HG03066 (cell line): Measurements from ENCODE around the gene KIF26B.
"Not testable (repeated sequence)": the region's sequence is repeated elsewhere in the genome, so short reads cannot be mapped to it uniquely, and the experiment has no call there.

ENCODE experiments used
- ATAC-seq: cut with Tn5 transposase; IDR thresholded peaks from one replicate; pipeline ENCODE4 v1.9.1; 2021; ENCODE audit warnings: low read depth; ENCODE audit not compliant: unreplicated experiment

The KIF26B gene

GRCh38 chr1:245154429-245155271 is at the start of gene KIF26B:
Gene KIF26B, plus strand, starts transcription at chr1:245154985. Its CDS starts 440 bp downstream, at chr1:245155425.
- no peak for ATAC-seq

GRCh38 chr1:245105042-245105441 is 49.7 kb upstream of the KIF26B start:
- ATAC-seq, result no peak

DNA sequence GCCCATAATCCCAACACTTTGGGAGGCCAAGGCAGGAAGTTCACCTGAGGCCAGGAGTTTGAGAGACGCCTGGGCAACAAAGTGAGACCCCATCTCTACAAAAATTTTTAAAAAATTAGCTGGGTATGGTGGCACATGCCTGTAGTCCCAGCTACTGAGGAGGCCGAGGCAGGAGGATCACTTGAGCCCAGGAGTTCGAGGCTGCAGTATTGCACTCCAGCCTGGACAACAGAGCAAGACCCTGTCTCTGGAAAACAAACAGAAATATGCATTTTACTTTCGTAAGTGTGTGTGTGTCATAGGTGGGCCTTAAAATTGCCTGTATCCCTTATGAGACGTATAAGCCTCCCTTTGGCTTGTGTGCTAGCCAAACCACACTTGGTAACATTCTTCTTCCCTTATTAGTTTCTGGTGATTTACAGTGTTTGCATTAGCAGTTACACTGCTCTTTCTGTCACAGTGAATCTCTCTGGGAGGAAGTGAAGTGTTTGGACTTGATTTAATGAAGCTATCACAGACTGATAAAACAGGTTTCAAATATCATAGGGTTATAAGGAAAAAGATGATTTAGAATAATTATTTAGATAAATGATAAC is 48.9 kb upstream of the KIF26B start:
- ATAC-seq, result no peak

DNA sequence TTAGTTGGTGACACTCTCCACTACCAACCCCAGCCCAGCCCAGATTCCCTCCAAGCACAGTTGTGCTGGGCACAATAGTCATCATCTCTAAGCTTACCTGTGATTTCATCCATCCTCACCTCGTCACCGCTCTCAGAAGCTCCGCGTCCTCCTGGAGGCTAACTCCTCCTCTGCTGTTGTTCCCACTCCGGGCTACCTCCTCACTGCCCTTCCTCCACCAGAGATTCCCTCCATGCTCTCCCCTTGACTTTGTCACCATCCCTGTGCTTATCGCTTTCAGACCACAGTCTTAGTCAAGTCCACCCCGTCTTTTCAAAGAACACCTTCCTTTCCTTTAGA is 47.0 kb upstream of the KIF26B start:
- no peak for ATAC-seq

DNA sequence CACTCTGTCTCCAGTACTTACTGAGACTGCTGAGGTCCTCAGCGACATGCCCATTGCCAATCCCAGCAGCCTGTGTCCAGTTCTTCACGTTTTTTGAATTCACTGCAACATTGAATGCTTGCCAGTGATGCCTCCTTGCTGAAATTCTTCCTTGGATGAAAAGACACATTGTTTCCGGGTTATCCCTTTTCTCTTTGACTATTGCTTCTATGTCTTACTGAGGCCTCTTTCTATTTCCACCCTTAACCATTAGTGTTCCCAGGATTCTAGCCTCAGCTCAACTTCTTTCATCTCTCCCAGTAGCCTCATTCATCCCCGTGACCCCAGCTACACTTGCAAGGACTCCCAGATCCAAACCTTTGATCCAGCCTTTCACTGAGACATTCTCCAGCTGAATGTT is 46.5 kb upstream of the KIF26B start:
- no peak for ATAC-seq

DNA sequence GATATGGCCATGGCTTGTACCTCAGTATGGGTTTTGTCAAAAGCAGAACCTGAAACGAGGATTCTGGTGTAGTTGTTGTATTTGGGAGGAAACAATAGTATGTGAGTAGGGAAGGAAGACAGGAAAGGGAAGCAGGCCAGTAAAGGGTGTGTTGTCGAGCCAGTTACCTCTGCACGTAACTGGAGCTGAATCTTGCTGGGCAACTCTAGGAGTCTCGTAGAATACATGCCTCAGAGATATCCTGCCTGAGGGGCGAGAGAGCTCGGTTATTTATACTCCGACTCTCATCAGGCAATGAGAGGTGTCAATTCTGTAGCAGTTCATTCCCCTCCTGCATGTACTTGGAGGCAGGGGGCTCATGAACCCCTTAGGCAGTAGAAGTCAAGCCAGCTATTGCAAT is 45.9 kb upstream of the KIF26B start:
- ATAC-seq, result no peak

GRCh38 chr1:245110406-245110805 is 44.4 kb upstream of the KIF26B start:
- no peak for ATAC-seq

- no peak for ATAC-seq
Observed at GRCh38 chr1:245111073-245111472, 43.7 kb upstream of the KIF26B start.

DNA sequence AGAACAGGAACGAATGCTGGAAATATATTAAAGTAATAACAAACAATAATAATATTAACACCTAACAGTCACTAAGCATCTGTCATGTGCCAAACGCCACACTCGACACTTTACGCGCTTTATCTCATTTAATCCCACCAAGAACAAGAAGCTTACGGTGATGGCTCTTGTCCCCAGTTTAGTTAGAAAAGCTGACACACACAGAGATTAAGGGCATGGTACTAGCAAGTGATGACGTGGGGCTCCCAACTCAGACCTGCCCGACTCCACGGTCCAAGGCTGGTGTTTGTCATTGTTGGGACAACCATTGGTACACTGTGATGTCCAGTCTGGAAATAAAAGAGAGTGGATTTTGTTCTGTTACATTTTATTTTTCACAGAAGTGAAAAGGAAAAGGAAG is 41.1 kb upstream of the KIF26B start:
- no peak for ATAC-seq

DNA sequence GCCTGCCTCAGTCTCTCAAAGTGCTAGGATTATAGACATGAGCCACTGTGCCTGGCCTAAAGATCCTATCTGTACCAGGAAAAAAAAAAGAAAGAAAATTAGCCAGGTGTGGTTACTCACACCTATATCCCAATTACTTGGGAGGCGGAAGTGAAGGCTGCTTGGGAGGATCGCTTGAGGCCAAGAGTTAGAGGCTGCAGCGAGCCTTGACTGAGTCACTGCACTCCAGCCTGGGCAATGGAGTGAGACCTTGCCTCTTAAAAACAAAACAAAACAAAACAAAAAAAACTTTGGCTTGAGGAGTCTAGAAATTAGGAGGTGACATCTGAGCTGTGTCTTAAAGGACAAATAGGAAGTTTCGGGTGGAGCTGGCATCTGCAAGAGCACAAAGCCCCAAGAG is 38.7 kb upstream of the KIF26B start:
- no peak for ATAC-seq

GRCh38 chr1:245116751-245117150 is 38.0 kb upstream of the KIF26B start:
- no peak for ATAC-seq

GRCh38 chr1:245118066-245118465 is 36.7 kb upstream of the KIF26B start:
- ATAC-seq, result no peak

DNA sequence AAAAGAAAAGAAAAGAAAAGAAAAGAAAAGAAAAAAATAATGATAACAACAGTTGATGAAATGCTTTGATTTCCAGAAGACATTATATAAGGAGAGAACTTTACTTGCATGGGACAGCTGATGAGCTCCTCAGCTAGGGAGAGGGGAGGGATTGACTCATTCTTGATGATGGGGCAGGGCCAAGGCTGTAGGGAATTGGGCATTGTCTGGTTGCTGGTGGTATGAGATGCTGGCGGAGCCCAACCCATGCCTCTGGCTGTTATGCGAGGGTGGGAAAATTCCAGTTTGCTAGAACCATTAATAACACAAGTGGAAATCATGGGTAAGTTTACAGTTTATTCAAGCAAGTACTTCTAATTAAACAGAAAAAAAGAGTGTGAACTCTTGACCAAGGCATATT is 36.0 kb upstream of the KIF26B start:
- no peak for ATAC-seq

GRCh38 chr1:245121523-245121922 is 33.3 kb upstream of the KIF26B start:
- ATAC-seq, result no peak

DNA sequence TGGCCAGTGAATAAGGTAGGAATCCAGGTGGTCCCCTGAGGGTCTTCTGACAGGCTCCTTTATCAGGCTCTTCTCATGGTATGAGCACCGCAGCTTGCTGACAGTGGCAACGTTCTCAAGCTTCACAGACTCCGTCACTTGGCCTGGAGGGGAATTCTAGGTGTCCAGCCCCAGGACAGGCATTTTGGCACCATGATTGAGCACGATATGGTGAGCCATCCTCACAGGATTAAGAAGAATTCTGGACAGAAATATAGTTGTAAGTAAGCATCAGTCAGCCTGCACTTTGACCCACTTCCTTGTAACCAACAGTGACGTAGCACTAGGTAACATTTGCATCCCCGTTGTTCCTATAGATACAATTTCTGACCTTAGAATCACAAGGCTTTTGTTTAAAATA is 30.5 kb upstream of the KIF26B start:
- ATAC-seq, result no peak

GRCh38 chr1:245124644-245125043 is 30.1 kb upstream of the KIF26B start:
- ATAC-seq, result no peak

DNA sequence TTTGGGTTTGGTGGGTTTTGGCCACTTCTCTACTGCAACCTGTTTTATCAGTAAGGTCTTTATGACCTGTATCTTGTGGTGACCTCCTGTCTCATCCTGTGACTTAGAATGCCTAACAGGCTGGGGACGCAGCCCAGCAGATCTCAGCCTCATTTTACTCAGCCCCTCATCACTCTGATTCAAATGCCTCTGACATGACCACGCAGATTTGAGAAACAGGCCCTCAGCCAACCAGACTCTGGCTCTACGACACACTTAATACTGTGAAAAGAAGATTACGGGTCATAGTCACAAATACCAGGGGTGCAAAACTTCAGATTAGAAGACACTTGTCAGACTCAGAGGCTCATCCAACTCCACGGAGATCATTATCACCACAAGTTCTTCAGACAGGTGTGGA is 28.3 kb upstream of the KIF26B start:
- no peak for ATAC-seq

DNA sequence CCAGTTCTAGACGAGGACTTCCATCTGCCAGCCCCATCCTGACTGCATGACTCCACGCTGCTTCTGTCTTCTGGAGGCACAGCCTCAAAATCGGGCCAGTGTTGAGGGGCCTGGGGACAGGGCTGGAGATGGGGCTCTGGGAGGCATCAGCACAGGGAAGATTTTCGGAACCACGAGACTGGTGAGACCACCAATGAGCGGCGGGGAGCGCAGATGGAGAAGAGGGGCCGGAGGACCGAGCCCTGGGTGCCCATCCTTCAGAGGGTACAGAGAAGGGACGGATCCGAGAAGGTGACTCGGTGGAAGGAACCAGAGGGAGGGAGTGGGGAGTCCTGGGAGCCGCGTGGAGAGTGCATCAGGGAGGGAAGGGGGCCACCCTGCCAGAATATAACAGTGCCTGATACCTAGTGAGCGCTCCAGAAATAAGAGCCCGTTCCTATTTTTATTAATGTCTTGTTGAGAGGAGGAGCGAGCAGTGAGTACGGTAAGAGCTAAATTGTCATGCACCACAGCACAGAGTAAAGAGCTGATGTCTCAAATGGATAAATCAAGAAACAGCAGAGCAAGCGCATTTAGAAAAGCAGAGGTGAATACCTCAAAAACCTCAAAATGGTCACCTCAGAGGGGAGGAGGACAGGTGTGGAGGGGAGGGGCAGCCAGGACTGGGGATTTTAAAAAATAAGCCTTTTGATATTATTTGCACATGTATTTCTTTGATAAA is 26.2 kb upstream of the KIF26B start:
- ATAC-seq, result no peak

DNA sequence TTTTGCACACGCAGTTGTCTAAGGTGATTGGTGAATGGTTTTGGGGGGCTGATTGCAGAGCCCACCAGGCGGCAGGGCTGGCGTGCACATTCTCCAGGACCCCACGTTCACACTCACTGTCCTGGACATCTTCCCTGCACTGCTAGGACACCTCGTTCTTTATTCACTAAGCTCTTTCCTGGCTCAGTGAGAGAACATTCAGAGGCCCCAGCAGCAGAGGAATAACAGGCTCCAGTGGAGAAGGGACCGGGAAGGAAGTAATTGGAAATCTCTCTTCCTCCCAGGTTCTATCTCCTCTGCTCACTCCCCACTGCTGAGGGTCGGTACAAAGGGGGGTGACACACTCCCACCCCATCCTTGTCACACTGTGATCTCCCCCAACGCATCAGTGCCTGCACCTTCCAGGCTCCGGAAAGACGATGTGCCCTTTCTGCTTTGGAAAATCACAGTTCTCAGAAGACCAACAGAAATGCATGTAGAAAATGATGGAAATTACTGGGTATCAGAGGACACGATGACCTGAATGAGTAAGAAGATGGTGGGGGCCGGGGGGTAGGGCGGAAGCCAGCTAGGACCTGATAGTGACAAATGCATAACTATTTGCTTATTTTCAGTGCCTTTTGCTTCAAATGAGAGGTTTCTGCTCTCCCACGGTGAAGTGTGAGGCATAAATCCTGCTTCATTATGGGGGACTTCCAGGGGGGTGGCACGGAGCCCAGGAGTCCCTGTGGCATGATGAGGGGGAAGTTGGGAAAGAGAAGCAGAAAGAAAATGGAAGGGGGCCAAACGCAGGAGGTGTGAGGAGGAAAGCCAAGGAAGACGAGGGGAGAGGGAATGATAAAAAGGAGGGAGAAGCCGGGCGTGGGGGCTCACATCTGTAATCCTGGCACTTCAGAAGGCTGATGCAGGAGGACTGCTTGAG is 25.2 kb upstream of the KIF26B start:
- ATAC-seq, result no peak

DNA sequence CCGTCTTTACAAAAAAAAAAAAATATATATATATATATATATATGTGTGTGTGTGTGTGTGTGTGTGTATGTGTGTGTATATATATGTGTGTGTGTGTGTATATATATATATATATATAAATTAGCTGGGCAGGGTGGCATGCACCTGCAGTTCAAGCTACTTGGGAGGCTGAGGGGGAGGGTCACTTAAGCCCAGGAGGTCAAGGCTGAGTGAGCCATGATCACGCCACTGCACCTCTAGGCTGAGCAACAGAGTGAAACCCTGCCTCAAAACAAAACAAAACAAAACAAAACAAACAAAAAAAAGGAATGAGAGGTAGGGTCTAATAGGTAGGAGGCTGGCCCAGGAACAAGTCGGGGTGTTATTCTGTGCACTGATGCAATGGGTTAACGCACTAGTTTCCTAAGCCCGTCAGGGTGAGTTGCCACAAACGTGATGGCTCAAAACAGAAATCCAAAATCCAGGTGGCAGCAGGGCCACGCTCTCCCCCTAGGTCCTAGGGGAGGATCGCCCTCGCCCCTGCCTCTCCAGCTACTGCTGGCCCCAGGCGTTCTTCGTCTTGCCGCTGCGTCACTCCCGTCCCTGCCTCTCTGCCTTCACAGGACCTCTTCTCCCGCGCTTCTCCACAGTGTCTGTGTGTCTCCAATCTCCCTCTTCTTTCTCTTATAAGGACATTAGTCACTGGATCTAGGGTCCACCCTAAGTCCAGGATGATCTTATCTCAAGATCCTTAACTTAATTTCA is 24.3 kb upstream of the KIF26B start:
- ATAC-seq, result not testable (repeated sequence)
